SU-DHL-6 (cell line): Measurements from ENCODE around the gene ZSWIM4.
"Not testable (repeated sequence)": the region's sequence is repeated elsewhere in the genome, so short reads cannot be mapped to it uniquely, and the experiment has no call there.

ENCODE experiments used
- H2AFZ ChIP-seq: fragments of 200-600 bp; sonication (generic); 2 replicates; pipeline ENCODE4 v1.6.1; 2014; ENCODE audit warnings: low read depth, mild to moderate bottlenecking, moderate library complexity, mixed read lengths, antibody characterized with exemption, low read length; ENCODE audit not compliant: severe bottlenecking
- H3F3A ChIP-seq: fragments of 200-600 bp; shearing (Covaris generic); 2 replicates; pipeline ENCODE4 v1.6.0; 2016; ENCODE audit warnings: antibody characterized with exemption, mild to moderate bottlenecking; ENCODE audit not compliant: insufficient read depth
- H3K27ac ChIP-seq: fragments of 200-600 bp; sonication (generic); 2 replicates; pipeline ENCODE4 v1.5.1; 2016; ENCODE audit warnings: low read depth, mild to moderate bottlenecking, low read length, moderate library complexity, mixed read lengths
- H3K27me3 ChIP-seq: fragments of 200-600 bp; sonication (generic), shearing (Covaris generic); 2 replicates; pipeline ENCODE4 v1.6.0; 2014; ENCODE audit warnings: mild to moderate bottlenecking, low read length
- H3K36me3 ChIP-seq: fragments of 200-600 bp; sonication (generic); 2 replicates; pipeline ENCODE4 v1.6.1; 2014; ENCODE audit warnings: mild to moderate bottlenecking, low read length, mixed read lengths
- H3K4me2 ChIP-seq: fragments of 300-600, 200-600 bp; shearing (Covaris generic), sonication (generic); 2 replicates; pipeline ENCODE4 v1.6.0; 2014; ENCODE audit warnings: low read length, low read depth, mild to moderate bottlenecking; ENCODE audit not compliant: poor library complexity, severe bottlenecking
- H3K4me3 ChIP-seq: fragments of 200-600 bp; sonication (generic); 2 replicates; pipeline ENCODE4 v1.5.1; 2014; ENCODE audit warnings: antibody characterized with exemption, low read length, mild to moderate bottlenecking, mixed read lengths; ENCODE audit not compliant: insufficient read depth, poor library complexity, severe bottlenecking
- H3K79me2 ChIP-seq: fragments of 200-600 bp; sonication (generic); 2 replicates; pipeline ENCODE4 v1.6.1; 2014; ENCODE audit warnings: mild to moderate bottlenecking, low read length, moderate library complexity; ENCODE audit not compliant: insufficient read depth
- H3K9ac ChIP-seq: fragments of 200-600 bp; sonication (generic); 2 replicates; pipeline ENCODE4 v1.7.0; 2014; ENCODE audit warnings: mild to moderate bottlenecking, low read length
- H3K9me2 ChIP-seq: fragments of 200-600 bp; sonication (generic); replicated peaks from 2 replicates; pipeline ENCODE4 v1.6.1; 2014; ENCODE audit warnings: low read length; ENCODE audit not compliant: insufficient read depth
- H3K9me3 ChIP-seq: fragments of 200-600 bp; sonication (generic); 2 replicates; pipeline ENCODE4 v1.6.1; 2014; ENCODE audit warnings: low read length, mixed read lengths; ENCODE audit not compliant: insufficient read depth
- H4K20me1 ChIP-seq: fragments of 200-600 bp; sonication (generic); 2 replicates; pipeline ENCODE4 v1.6.1; 2014; ENCODE audit warnings: low read depth, mild to moderate bottlenecking, antibody characterized with exemption, low read length, moderate library complexity, mixed read lengths
- CTCF ChIP-seq: fragments of 200-600 bp; sonication (generic); IDR thresholded peaks from one replicate; pipeline ENCODE4 v1.5.1; 2017; ENCODE audit warnings: antibody characterized with exemption, mild to moderate bottlenecking, low read length, moderate library complexity; ENCODE audit not compliant: insufficient read depth, poor library complexity, severe bottlenecking
- EZH2phosphoT487 ChIP-seq: fragments of 200-600 bp; sonication (generic), shearing (Covaris generic); conservative IDR thresholded peaks from 2 replicates; pipeline ENCODE4 v1.6.1; 2018; ENCODE audit warnings: mild to moderate bottlenecking, antibody characterized with exemption, low read length, moderate library complexity, mixed read lengths

ZSWIM4 gene

GRCh38 chr19:13778847-13779246 is 16.4 kb upstream of the ZSWIM4 start:
- Histone ChIP-seq H3K27me3 (no peaks in the 10 kb centered on the region), H3K4me2 (no peak overlapping the region), H3F3A (peaks cover 10% of the 10 kb centered on the region; the same call in 1 of the 2 replicates), H3K27ac (no peak overlapping the region), H2AFZ (no peak overlapping the region), H3K4me3 (no peak overlapping the region), H3K9me3 (no peaks in the 10 kb centered on the region), H3K9me2 (no peaks in the 10 kb centered on the region), H3K36me3 (no peaks in the 10 kb centered on the region), H3K79me2 (peaks cover 24% of the 10 kb centered on the region), H3K9ac (no peak overlapping the region), H4K20me1 (no peaks in the 10 kb centered on the region; the same call in 1 of the 2 replicates)
- TF ChIP-seq EZH2phosphoT487 (no peak), CTCF (no peak)

- not testable (repeated sequence) for H3F3A ChIP-seq, H3K4me2 ChIP-seq, H3K9me2 ChIP-seq, H3K36me3 ChIP-seq, H2AFZ ChIP-seq, H3K27me3 ChIP-seq, H3K27ac ChIP-seq, H3K4me3 ChIP-seq, H4K20me1 ChIP-seq, H3K9me3 ChIP-seq, H3K9ac ChIP-seq
- peaks cover 19% of the 10 kb centered on the region for H3K79me2 ChIP-seq
These were observed 15.4 kb upstream of the ZSWIM4 start for GRCh38 chr19:13779794-13780193.

- Histone ChIP-seq H3K4me2 (no peak overlapping the region), H3F3A (peaks cover 10% of the 10 kb centered on the region; the same call in 1 of the 2 replicates), H3K9me3 (no peaks in the 10 kb centered on the region), H3K27me3 (no peaks in the 10 kb centered on the region), H3K4me3 (no peak overlapping the region), H3K79me2 (0 out of 2 replicates have a peak, but pooled peaks cover 3% of the 10 kb centered on the region), H3K9ac (no peak overlapping the region), H3K27ac (no peak overlapping the region), H4K20me1 (no peaks in the 10 kb centered on the region), H3K36me3 (no peaks in the 10 kb centered on the region), H2AFZ (no peak overlapping the region), H3K9me2 (no peaks in the 10 kb centered on the region)
- TF ChIP-seq EZH2phosphoT487: no peak
- no peak for TF ChIP-seq CTCF
These were observed 13.7 kb upstream of the ZSWIM4 start for GRCh38 chr19:13781547-13781946.

- Histone ChIP-seq H3K9me3 (no peaks in the 10 kb centered on the region), H3F3A (peaks cover 10% of the 10 kb centered on the region; the same call in 1 of the 2 replicates), H3K79me2 (no peaks in the 10 kb centered on the region), H3K4me3 (no peak overlapping the region), H3K27me3 (no peaks in the 10 kb centered on the region), H3K36me3 (no peaks in the 10 kb centered on the region), H3K9me2 (no peaks in the 10 kb centered on the region), H3K4me2 (no peak overlapping the region), H3K27ac (no peak overlapping the region), H4K20me1 (no peaks in the 10 kb centered on the region), H2AFZ (no peak overlapping the region), H3K9ac (no peak overlapping the region)
- TF ChIP-seq CTCF: no peak
- no peak for TF ChIP-seq EZH2phosphoT487
These were observed 12.7 kb upstream of the ZSWIM4 start for GRCh38 chr19:13782537-13782936.
